Loucy (cell line): Measurements from ENCODE around the gene MRPS11.
A peak's percentile ranks its signal among the peaks of the same experiment; 100 is the strongest.

Experiments used
- CTCF ChIP-seq: fragments of 200-600 bp; sonication (generic); conservative IDR thresholded peaks from 2 replicates; pipeline ENCODE4 v1.5.1; 2014; ENCODE audit warnings: mild to moderate bottlenecking, antibody characterized with exemption, low read length
- EZH2phosphoT487 ChIP-seq: fragments of 200-600 bp; IDR thresholded peaks from 2 replicates; pipeline ENCODE4 v1.6.1; 2018; ENCODE audit warnings: antibody characterized with exemption, mild to moderate bottlenecking, moderate library complexity, borderline replicate concordance

- TF ChIP-seq CTCF (peak; percentile 27), EZH2phosphoT487 (no peak)
Measured at GRCh38 chr15:88487178-88487795, 19.8 kb downstream of the MRPS11 start.
